Measurements from ENCODE around the gene GSTA3.
"Not testable (repeated sequence)": the region's sequence is repeated elsewhere in the genome, so short reads cannot be mapped to it uniquely, and the experiment has no call there.

The GSTA3 gene

DNA sequence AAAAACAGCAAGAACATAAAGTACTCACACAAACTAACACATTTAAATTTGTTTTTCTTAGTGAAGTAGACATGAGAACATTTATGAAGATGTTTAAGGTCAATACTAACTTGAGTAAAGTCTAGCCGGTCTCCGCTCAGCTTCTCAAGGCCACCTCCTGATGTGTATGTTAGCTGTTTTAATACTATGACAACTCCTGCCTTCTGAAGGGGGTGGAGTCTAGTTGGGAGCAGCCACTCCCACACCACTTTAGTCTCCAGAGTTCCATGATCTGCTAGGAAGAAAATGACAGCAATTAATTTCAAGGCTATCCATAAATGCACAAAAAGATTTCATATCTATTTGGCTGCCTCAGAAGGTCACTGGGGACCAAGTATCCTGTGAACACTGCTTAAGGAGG, at the start of gene GSTA3:
GSTA3 (minus strand) TSS at position 168 of the 400 bp plus-strand sequence. CDS start 3,864 bp downstream, outside the sequence.
- no peak for DNase-seq (ENCODE audit: low read depth in 1 of 2, low spot score in 1 of 2)

DNA sequence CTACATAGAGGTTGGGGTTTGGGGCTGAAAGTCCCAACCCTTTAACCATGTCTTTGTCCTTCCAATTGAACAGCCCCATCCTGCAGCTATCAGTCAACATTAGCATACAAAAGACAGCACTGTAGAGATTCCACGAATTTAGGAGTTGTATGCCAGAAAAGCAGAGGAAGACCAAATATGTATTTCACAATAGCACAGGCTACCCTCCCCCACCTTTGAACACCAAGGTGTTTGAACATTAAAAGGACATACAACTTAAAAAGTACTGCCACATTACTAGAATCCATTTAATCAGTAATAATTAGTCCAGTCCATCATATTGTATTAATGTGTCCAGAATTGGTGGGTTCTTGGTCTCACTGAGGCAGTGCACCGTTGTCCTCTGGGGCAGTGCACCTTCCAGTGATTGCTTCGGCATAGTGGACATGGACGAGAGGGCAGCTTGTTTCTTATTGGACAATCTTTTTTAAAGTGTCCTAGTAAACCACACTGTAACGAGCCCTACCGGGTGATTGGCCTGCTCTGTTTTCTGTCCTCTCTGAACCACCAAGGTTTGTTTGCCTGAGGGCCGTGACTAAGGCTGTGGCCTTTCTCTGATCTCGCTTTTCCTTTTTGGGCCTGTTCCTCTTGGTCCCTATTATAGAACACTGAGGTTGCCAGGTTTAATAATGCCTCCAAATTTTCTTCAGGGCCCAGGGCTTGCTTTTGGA, 49.2 kb upstream of the GSTA3 start:
- no peak for DNase-seq (ENCODE audit: low read depth in 1 of 2, low spot score in 1 of 2)

DNA sequence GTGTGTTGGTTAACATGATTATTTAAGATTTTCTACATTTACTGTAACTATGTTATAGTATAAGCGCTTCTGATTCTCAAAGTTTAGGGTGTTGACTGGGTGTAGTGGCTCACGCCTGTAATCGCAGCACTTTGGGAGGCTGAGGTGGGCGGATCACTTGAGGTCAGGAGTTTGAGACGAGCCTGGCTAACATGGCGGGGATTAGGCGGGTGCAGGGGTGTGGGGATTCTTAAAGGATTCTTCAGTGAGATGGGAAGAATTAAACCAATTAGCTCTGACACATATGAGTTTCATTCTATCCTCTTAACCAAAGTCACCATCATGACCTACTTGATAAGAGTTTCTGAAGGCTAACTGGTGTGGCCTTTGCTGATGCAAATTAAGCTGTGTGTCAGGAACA, 46.4 kb upstream of the GSTA3 start:
- DNase-seq (ENCODE audit: low read depth in 1 of 2, low spot score in 1 of 2), result no peak

DNA sequence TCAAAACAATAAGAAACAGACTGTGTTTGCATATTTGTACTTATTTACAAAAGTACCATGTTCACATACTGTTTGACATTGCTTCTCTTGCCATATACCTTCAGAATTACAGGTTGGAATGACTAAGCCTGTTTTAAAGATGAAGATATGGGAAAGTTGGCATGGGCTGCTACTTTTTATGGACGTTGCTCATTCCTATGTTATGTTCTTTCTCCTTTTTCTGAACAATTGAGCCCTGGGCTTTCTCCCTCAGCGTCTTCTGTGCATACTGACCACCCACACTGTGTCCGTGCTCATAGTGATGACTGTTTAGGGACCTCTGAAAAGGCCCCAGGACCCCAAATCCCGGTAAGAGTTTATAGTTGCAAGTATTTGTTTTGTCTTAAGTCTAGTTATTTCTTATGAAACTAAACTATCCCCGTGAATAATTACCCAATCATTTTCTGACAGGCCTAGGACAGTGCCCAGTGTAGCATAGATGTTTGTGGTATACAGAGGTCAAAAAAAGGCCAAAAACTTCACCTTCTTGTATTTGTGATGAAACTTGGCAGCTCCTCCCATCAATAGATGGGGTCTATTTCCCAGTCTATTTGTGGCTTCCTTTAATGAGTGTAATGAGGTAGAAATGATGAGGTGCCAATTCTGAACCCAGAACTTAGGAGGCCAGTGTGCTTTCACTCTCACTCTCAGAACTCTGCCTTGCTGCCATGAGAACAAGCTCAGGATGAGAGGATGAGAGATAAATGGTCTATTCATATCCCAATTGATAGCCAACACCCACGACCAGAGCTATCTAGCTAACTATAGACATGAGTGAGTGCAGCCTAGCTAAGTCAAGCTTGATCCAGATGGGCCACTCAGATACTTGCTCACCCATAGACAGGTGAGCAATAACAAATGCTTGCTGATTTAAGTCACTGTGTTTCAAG, 44.7 kb upstream of the GSTA3 start:
- DNase-seq (ENCODE audit: low read depth in 1 of 2, low spot score in 1 of 2), result no peak

DNA sequence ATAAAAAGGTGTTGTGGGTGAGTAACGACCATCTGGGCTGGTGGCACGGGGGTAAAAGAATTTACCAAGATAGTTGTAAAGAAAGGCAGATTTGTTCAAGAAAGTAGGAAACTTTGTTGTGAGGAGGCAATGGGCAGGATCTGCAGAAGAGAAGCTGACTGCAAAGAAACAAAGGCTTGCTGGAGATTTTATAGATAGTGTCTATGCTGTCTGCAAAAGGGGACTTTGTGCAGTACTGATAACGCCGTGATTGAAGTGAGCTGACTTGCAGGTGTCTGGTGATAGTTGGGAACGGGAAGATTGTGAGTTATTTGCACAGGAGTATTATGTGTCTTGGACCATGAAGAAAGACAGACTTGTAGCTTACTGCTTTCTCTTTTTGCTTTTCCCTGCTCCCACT, 36.8 kb upstream of the GSTA3 start:
- DNase-seq (ENCODE audit: low read depth in 1 of 2, low spot score in 1 of 2), result no peak

DNA sequence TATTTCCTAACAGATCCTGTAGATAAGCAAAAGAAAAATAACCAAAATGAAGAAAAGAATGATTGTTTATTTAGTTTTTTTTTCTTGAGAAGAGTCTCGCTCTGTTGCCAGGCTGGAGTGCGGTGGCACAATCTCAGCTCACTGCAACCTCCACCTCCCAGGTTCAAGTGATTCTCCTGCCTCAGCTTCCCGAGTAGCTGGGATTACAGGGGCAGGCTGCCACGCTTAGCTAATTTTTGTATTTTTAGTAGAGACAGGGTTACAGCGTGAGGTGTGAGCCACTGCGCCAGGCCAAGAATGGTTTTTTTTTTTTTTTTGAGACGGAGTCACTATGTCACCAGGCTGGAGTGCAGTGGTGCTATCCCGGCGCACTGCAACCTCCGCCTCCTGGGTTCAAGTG, 33.3 kb upstream of the GSTA3 start:
- DNase-seq (ENCODE audit: low read depth in 1 of 2, low spot score in 1 of 2), result not testable (repeated sequence)

DNA sequence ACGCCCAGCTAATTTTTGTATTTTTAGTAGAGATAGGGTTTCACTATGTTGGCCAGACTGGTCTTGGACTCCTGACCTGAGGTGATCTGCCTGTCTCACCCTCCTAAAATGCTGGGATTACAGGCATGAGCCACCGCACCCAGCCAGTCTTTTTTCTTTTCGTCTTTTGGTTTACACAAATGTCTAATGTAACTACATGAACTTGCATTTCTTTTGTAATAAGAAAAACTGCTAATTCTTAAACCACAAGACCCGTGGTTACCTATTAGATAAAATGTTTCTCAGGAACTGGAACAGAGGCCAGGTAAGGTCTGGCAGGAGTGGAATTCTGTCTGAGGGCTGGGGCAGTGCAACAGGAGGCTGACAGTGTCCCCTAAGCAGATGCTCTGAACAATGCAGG, 32.7 kb upstream of the GSTA3 start:
- DNase-seq (ENCODE audit: low read depth in 1 of 2, low spot score in 1 of 2), result no peak

DNA sequence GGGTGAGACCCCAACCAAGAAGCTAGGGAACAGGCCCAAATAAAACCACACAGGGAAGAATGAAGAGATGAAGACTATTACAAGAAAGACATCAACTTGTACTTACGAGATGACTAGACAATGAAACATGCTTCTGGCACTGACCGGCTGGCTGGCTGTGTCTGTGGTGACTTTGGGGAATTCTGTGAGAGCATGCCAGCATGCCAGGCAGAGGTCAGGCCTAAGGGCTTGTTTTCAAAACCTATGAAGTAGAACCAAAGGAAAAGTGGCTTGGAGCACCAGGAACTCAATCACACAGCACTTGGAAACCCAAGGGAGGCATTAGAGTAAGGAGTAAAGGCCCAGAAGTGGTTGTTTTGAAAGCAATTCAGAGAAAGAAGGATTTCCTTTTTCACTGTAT, 28.4 kb upstream of the GSTA3 start:
- no peak for DNase-seq (ENCODE audit: low read depth in 1 of 2, low spot score in 1 of 2)

DNA sequence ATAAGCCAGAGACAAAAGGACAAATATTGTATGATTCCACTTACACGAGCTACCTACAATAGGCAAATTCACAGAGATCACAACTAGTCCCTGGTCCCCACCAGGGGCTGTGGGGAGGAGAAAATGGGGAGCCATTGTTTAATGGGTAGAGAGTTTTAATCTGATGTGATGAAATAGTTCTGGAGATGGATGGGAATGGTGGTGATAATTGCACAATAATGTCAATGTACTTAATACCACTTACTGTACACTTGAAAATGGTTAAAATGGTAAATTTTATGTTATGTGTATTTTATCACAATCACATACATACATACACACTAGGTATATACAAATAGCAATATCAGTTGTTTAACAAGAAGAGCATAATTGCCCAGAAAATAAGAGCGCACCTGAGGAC, 24.3 kb upstream of the GSTA3 start:
- DNase-seq (ENCODE audit: low read depth in 1 of 2, low spot score in 1 of 2), result no peak

DNA sequence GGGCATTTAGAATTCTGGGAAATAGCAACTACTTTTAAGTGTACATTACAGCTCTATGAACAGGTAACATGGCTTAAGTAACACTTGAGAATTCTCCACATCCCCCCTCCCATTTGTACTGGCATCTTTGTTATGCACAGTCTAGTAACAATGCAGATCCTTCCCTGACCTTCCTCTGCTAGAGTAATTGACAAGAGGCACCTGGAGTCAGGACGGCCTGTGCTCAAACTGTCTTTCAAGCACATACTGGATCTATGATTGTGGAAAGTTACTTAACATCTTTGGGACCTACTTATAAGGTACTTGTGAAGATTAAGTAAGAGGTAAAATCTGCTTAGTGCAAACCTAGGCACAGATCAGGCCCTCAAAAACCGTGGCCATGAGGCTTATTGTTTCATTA, 21.9 kb upstream of the GSTA3 start:
- no peak for DNase-seq (ENCODE audit: low read depth in 1 of 2, low spot score in 1 of 2)

DNA sequence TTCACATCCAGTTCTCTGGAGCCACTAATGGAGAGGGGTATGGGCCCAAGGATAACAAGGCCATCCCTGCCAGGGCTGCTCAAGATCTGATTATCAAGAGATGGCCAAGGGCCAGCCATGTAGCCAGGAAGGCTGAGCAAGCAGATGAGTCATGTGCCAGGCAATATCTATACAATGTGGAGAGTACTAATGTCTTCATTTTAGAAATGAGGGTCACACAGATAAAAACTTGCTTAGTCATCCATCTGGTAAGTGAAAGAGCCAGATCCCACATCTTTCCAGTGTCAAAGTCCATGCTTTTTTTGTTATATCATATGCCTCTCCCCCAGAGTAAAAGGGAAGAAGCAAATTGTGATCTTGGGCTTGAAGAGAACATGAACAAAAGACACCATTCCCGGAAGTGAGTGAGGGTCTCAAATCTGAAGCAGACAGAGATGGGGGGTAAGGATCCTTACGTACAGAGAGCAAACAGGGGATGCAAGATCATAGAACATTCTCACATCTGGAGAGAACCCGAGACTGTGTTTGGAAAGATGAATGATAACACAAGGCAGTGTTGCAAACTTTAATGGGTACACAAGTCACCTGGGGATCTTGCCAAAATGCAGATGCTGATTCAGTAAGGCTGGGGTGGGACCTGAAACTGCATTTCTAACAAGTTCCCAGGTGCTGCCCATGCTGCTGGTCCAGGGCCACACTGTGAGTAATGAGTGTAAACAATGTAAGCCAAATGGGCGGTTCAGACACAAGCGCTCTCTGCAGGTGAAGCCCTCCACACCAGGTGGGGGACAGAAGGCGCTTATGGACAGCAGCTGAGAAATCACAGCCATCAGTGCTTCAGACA, 20.0 kb upstream of the GSTA3 start:
- DNase-seq (ENCODE audit: low read depth in 1 of 2, low spot score in 1 of 2), result no peak

DNA sequence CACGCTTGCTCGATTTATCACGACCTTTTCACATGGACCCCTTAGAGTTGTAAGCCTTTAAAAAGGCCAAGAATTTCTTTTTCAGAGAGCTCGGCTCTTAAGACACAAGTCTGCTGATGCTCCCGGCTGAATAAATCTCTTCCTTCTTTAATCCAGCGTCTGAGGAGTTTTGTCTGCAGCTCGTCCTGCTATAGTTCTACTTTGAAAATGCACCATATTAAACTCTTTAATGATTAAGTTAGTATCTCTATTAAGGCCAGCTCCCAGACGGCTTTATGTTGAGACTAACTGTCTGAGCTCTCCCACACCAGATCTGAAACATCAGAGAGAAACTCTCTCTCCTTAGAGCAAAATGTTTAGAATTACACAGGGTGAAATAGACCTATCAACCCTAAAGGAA, 18.0 kb upstream of the GSTA3 start:
- DNase-seq (ENCODE audit: low read depth in 1 of 2, low spot score in 1 of 2), result no peak

DNA sequence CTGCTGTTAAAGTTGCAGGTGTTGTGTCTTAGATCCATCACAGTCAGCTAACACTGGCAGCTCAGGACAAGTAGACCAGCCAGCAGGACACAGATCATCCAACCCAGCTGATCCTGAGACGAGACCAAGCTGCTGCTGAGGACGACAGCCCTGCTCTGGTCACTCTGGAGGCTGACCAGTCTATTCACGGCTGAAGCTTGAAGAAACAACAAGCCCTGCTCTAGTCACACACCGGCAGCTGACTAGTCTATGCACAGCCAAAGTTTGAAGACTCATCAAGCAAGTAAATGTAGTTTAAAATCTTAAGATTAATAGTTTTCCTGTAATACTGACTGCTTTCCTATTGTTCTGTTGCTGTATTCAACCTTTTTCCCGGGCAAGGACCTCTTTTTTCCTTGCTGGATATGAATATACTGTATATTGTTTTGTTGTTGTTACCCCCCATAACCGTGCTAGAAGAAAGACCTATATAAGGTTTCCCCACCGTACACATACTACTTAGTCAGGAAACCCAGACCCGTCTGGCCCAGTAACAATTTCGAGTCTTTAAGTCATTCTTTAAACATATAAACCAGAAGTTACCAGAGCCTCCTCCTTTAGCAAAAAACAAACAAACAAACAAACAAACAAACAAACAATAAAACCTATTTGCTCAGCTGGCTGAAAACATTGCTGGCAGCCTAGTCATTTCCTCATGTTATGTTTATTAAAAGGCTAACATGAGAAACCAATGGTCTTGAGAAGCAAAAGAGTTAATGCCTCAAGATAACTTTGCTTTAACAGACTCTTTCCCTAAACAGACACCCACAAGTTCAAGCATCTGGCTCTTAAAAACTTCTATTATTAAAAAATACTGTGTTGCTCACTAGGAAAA, 16.7 kb upstream of the GSTA3 start:
- DNase-seq (ENCODE audit: low read depth in 1 of 2, low spot score in 1 of 2), result no peak

DNA sequence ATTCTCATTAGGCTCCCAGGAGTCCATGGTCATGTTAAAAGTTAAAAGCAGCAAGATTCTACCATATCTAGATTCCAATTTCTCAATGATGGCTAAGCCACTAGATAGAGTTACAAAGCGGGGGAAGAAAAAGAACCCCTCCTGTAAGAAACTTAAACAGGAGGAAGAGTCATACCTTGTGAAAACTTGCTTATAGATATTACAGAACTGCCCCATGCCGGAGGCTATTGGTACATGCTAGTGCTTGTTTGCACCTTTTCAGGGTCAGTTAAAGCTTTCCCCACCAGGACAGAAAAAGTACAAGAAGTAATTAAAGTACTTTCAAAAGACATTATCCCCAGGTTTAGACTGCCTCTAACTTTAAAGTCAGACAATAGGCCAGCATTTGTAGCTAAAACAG, 15.5 kb upstream of the GSTA3 start:
- DNase-seq (ENCODE audit: low read depth in 1 of 2, low spot score in 1 of 2), result no peak

DNA sequence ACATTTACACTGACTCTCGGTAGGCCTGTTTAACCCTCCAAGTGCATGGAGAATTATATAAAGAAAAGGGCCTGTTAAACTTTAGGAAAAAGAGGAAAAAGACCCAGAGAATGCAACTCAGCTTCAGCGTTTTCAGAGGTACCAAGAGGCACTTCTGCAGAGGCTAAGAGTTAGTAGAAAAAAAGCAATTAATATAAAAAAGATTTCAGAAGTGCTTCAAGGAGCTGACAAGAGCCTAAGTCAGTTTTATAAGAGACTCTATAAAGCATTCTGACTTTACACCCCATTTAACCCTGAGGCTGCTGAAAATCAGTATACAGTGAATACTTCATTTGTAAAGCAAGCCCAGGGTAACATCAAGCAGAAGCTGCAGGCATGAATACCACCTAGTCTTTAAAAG, 14.2 kb upstream of the GSTA3 start:
- not testable (repeated sequence) for DNase-seq (ENCODE audit: low read depth in 1 of 2, low spot score in 1 of 2)

DNA sequence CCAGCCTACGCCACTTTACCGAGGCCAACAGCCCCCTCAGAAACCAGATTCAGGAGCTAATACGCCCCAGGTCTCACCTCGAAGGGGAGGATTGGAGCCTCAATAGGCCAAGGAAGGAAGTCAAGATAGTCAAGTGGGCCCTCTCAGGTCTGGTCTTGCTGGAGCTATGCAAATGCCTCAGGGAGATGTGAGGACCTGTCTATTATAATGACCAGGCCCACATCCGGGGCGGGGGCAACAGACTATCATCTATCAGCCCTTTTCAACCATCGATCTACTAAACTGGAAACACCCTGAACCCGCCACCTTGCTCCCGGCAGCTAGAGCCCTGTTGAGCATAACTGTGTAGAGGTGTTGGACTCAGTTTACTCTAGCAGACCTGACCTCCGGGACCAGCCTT, 12.7 kb upstream of the GSTA3 start:
- no peak for DNase-seq (ENCODE audit: low read depth in 1 of 2, low spot score in 1 of 2)

DNA sequence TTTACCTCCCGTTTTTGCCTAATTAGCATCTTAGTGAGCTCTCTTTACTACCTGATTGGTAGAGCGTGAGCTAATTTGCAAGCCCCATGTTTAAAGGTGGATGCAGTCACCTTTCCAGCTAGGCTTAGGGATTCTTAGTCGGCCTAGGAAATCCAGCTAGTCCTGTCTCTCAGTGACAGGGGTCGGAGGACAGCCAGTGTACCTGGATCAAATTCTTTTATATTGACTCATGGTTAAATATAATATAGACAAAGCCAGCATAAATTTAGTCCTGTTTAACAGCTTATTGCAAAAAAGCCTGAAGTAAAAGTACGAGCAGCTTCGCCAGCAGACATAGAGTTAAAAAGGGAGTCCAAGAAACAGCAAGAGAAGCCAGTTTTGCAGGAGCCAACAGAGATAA, 12.2 kb upstream of the GSTA3 start:
- no peak for DNase-seq (ENCODE audit: low read depth in 1 of 2, low spot score in 1 of 2)

DNA sequence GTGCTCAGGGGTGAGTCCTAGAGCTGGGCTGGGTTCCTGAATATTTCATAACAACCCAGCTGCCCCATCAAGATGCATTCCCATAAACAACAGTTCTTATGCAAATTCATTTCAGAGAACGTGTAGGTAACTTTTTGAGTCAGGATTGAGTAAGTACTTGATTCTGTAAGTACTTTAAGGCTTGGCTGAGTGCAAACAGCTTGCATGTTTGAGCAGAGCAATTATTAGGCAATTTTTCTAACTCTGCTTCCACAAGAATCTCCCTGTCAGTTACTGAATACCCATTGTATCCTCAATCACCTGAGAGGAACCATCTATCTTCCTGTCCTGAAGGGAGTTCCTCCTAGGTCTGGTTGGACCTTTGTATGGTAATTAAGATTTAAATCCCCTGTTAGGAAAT, 10.0 kb upstream of the GSTA3 start:
- DNase-seq (ENCODE audit: low read depth in 1 of 2, low spot score in 1 of 2), result not testable (repeated sequence)

DNA sequence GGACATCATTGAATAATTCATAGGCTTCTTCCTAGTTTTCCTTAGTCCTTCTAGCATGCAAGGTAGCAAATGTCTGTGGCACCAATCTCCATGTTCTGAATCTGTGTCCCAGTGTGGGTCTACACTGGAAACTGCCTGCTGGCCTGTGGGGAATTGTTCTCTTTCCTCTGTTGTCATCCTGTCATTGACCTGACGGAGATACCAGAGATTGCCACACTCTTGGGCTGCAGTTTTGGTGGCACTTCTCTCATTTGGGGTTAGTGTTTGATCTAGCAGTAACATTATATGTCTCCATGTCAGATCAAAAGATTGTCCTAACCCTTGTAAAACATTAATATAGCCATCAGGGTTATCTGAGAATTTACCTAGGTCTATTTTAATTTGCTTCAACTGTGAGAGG, 9.3 kb upstream of the GSTA3 start:
- DNase-seq (ENCODE audit: low read depth in 1 of 2, low spot score in 1 of 2), result not testable (repeated sequence)

DNA sequence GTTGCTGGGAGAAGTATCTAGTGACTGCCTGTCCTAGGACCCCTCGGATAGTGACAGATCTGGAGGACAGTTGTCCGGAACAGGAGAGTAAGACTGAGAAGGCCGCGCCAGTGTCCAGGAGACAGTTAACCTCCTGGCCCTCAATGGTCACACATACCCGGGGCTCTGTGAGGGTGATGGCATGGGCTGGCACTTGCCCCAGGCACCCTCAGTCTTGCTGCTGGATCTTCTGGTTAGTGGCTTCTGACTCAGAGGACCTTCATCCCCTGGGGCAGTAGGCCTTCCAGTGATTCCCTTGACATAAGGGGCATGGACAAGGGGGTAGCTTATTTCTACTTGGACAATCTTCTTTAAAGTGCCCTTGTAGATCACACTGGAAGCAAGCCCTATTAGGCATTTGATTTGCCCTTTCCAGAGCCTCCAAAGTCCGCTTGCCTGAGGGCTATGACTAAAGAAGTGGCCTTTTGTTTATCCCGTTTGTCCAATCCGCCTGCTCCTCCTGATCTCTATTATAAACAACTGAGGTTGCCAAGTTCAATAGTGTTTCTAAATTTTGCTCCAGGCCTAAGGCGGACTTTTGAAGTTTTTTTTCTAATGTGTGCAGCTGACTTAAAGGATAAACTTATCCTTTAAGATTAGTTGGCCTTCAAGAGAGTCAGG, 8.7 kb upstream of the GSTA3 start:
- not testable (repeated sequence) for DNase-seq (ENCODE audit: low read depth in 1 of 2, low spot score in 1 of 2)
